AG09309 (cell line): ENCODE measurements around the gene PRPF8.
"Not testable (repeated sequence)": the region's sequence is repeated elsewhere in the genome, so short reads cannot be mapped to it uniquely, and the experiment has no call there.

Experiments
- DNase-seq: peaks from one replicate; pipeline ENCODE4 v3.0.0-alpha.2; 2010; ENCODE audit warnings: low read depth
- H3K4me3 ChIP-seq: 2 replicates; pipeline ENCODE4 v1.5.1; 2011; ENCODE audit warnings: mild to moderate bottlenecking, low read depth, low read length, moderate library complexity; ENCODE audit not compliant: control insufficient read depth
- TF ChIP-seq, protein P1 (sequence below): IDR thresholded peaks from 2 replicates; pipeline ENCODE4 v1.5.1; 2011; ENCODE audit warnings: mild to moderate bottlenecking, low read depth, low read length, inconsistent platforms; ENCODE audit not compliant: insufficient read depth, control insufficient read depth; ENCODE audit errors: missing control alignments

Gene PRPF8

DNA sequence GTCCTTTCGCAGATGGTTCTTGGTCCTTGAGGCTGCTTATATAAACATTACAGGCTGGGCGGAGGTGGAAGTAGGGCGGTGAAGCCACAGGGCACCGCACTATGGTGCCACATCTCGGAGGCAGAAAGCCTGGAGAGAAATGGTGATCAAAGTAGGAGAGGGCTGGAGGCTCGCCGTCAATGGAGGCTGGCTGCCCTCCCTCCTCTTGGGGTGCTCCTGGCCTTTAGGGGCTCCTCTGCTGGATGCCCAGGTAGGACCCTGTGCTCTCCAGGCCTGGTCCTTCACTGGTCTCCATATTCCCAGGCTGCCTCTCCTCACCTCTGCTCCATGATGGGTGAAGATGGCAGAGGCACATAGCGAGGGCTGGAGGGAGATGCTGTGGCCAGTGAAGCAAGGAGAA is 27.6 kb upstream of the PRPF8 start:
- H3K4me3 ChIP-seq = peak overlapping the region; percentile 98
- TF ChIP-seq, protein P1, sequence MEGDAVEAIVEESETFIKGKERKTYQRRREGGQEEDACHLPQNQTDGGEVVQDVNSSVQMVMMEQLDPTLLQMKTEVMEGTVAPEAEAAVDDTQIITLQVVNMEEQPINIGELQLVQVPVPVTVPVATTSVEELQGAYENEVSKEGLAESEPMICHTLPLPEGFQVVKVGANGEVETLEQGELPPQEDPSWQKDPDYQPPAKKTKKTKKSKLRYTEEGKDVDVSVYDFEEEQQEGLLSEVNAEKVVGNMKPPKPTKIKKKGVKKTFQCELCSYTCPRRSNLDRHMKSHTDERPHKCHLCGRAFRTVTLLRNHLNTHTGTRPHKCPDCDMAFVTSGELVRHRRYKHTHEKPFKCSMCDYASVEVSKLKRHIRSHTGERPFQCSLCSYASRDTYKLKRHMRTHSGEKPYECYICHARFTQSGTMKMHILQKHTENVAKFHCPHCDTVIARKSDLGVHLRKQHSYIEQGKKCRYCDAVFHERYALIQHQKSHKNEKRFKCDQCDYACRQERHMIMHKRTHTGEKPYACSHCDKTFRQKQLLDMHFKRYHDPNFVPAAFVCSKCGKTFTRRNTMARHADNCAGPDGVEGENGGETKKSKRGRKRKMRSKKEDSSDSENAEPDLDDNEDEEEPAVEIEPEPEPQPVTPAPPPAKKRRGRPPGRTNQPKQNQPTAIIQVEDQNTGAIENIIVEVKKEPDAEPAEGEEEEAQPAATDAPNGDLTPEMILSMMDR = no peak
- DNase-seq = no peak

- no peak overlapping the region for H3K4me3 ChIP-seq
- DNase-seq = no peak
- TF ChIP-seq, protein P1 = no peak
These were observed 27.1 kb upstream of the PRPF8 start for GRCh38 chr17:1711804-1712203.

GRCh38 chr17:1710807-1711553 is 26.3 kb upstream of the PRPF8 start:
- peak overlapping the region; percentile 33 for H3K4me3 ChIP-seq

GRCh38 chr17:1709971-1710806 is 25.5 kb upstream of the PRPF8 start, which contains the start of gene TLCD2:
TLCD2 (minus strand) TSS chr17:1710377; CDS start chr17:1710242, 135 bp downstream.
- TF ChIP-seq, protein P1 = no peak
- peak; percentile 18 for DNase-seq

More at GRCh38 chr17:1710807-1711553, 26.3 kb upstream of the PRPF8 start:
- TF ChIP-seq, protein P1 = no peak
- no peak for DNase-seq

GRCh38 chr17:1709403-1709951 is 24.8 kb upstream of the PRPF8 start:
- DNase-seq = no peak
- TF ChIP-seq, protein P1 = no peak
- H3K4me3 ChIP-seq = peak overlapping the region; percentile 3; the same call in 1 of the 2 replicates

More at GRCh38 chr17:1709971-1710806, 25.5 kb upstream of the PRPF8 start, which contains the start of gene TLCD2:
- peak within 1 kb of the TSS; percentile 33 for H3K4me3 ChIP-seq

DNA sequence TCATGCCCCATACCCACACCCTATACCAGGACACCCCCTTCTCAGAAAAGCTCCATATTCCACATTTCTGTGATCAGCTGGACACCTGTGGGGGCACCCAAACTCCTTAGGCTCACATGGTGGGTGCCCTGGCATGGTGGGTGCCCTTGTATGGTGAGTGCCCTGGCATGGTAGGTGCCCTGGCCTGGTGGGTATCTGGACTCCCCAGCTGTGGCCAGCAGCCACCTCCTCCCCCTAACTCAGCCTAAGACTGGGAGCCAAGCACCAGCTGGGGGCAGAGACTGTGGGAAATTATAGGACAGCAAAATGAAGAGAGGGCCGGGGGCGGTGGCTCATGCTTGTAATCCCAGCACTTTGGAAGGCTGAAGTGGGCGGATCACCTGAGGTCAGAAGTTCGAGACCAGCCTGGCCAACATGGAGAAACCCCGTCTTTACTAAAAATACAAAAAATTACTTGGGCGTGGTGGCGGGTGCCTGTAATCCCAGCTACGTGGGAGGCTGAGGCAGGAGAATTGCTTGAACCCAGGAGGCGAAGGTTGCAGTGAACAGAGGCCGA is 24.2 kb upstream of the PRPF8 start:
- H3K4me3 ChIP-seq, DNase-seq: not testable (repeated sequence)
